ENCODE results near the gene CCDC69. TPM values are rescaled to one million over a fixed set of nuclear protein-coding genes. Genes with fewer than 3 reads are reported as not detected.
A peak's percentile ranks its signal among the peaks of the same experiment; 100 is the strongest.

The CCDC69 gene
- total RNA-seq, 4 donors from 2014 or later: 204 to 317 (median 256) TPM

DNA sequence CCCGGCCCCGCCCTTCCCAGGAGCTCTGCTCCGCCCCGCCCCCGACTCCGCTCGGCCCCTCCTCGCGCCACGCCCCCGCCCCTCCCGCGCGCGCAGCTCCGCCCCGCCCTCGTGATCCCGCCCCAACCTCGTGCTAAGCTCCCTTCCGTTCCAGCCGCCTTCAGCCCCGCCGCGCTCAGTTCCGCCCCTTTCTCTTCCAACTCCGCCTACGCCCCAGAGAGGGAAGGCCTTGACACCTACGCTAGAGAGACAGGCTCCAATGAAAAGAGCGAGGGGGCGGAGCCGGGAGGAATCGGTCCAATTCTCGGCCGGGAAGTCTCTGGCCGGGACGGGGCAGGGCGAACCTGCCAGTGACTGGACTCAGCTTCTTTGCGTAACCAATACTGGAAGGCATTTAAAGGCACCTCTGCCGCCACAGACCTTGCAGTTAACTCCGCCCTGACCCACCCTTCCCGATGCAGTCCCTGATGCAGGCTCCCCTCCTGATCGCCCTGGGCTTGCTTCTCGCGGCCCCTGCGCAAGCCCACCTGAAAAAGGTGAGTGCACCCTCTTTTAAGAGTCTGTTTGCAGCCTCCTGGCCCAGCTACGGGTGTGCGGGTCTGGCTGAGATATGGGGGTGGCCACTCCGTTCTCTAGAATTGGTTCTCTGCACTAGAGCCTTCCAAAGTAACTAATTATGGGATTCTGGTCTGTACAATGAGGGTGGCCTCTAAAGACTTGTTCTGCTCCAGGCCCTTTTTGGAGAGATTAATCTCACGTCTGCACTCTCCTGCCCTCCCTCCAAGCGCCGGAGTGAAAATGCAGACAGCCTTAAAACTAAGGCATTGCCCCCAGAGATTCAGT lies 29.1 kb upstream of the CCDC69 start, which contains the start of gene GM2A:
Gene GM2A, plus strand, starts transcription at position 424 of the 843 bp plus-strand sequence. Its CDS starts 32 bp downstream, at position 456.
- H3K36me3 ChIP-seq: no peaks in the 10 kb centered on the region
- H3K4me1 ChIP-seq: peaks cover 0 to 48% (median 16%) of the 10 kb centered on the region in 3 donors
- peak; percentile 97 for ATAC-seq
- H3K9me3 ChIP-seq: no peaks in the 10 kb centered on the region
- peak within 1 kb of the TSS; percentile 19 to 91 (median 85) for H3K27ac ChIP-seq
- TF ChIP-seq POLR2A (IDR thresholded peaks at IDR 0.05) (peak; percentile 31 to 57), POLR2AphosphoS5 (IDR thresholded peaks at IDR 0.05) (peak; percentile 92), EP300 (IDR thresholded peaks at IDR 0.05) (no peak), CTCF (IDR thresholded peaks at IDR 0.05) (no peak)
- H3K27me3 ChIP-seq: no peaks in the 10 kb centered on the region
- H3K4me3 ChIP-seq: peak within 1 kb of the TSS; percentile 73 to 75
- WGBS, 2 donors (ENCODE audit: low coverage in 1 of 2): 0% methylated on average over 6 to 15 of the region's 52 CpGs

- Histone ChIP-seq H3K4me1 (peaks cover 0 to 36% (median 16%) of the 10 kb centered on the region in 3 donors), H3K9me3 (no peaks in the 10 kb centered on the region), H3K27me3 (no peaks in the 10 kb centered on the region), H3K4me3 (no peak overlapping the region), H3K27ac (peak overlapping the region in 1 of 4 donors; percentile 77), H3K36me3 (no peaks in the 10 kb centered on the region)
- no peak for ATAC-seq
- TF ChIP-seq POLR2AphosphoS5 (IDR thresholded peaks at IDR 0.05) (no peak), POLR2A (IDR thresholded peaks at IDR 0.05) (no peak), CTCF (IDR thresholded peaks at IDR 0.05) (no peak), EP300 (IDR thresholded peaks at IDR 0.05) (no peak)
- 89 to 94% methylated on average over 3 to 4 of the region's 4 CpGs for whole genome bisulfite sequencing, 2 donors (ENCODE audit: low coverage in 1 of 2)
These were observed 27.7 kb upstream of the CCDC69 start for GRCh38 chr5:151251621-151252020.

- Histone ChIP-seq H3K27ac (no peak overlapping the region), H3K9me3 (no peaks in the 10 kb centered on the region), H3K4me1 (peaks cover 0 to 35% (median 16%) of the 10 kb centered on the region in 3 donors), H3K27me3 (no peaks in the 10 kb centered on the region), H3K4me3 (no peak overlapping the region), H3K36me3 (no peaks in the 10 kb centered on the region)
- WGBS, 2 donors (ENCODE audit: low coverage in 1 of 2): 88 to 92% methylated on average over 4 to 5 of the region's 5 CpGs
- no peak for ATAC-seq
- TF ChIP-seq EP300 (IDR thresholded peaks at IDR 0.05): no peak
- TF ChIP-seq POLR2AphosphoS5 (IDR thresholded peaks at IDR 0.05): no peak
- no peak for TF ChIP-seq POLR2A (IDR thresholded peaks at IDR 0.05)
- no peak for TF ChIP-seq CTCF (IDR thresholded peaks at IDR 0.05)
These were observed 27.2 kb upstream of the CCDC69 start for GRCh38 chr5:151251001-151251551.

DNA sequence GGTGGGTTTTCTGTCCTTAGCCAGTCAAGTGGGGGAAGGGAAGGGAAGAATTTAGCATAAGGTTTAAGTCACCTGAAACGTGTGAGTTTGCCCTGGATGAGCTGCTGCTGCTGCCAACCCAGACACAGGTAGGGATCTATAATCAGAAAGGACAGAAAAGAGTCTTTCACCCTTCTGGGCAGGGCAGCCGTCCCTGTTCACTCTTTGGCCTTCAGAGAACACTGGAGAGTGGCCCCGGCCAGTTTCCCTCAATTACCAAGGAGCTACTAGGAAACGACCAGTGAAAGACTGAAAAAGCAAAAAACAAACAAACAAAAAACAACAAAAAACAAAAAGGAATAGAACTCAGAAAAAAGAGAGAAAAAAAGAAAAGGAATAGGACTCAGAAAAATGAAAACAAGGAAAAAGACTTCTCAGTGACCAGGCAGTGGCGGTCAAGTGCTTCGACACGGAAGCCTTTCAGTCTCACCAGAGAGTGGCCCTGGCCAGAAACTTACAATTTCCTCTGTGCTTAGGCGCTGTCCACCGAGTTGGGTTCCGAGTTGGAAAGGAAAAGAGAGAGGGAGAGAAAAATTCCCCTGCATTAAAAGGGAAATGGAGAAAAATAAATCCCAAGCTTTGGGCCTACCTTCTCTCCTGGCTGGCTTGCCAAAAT lies 26.6 kb upstream of the CCDC69 start:
- peaks cover 0 to 29% (median 16%) of the 10 kb centered on the region in 3 donors for H3K4me1 ChIP-seq
- no peaks in the 10 kb centered on the region for H3K9me3 ChIP-seq
- TF ChIP-seq POLR2A (IDR thresholded peaks at IDR 0.05) (no peak), POLR2AphosphoS5 (IDR thresholded peaks at IDR 0.05) (no peak), EP300 (IDR thresholded peaks at IDR 0.05) (no peak), CTCF (IDR thresholded peaks at IDR 0.05) (no peak)
- H3K4me3 ChIP-seq: no peak overlapping the region
- H3K27me3 ChIP-seq: no peaks in the 10 kb centered on the region
- WGBS, 2 donors (ENCODE audit: low coverage in 1 of 2): 83 to 100% methylated on average over 3 to 7 of the region's 10 CpGs
- no peak overlapping the region for H3K27ac ChIP-seq
- ATAC-seq: no peak
- H3K36me3 ChIP-seq: no peaks in the 10 kb centered on the region
